HG02840 (cell line): ENCODE data around the gene CSRP1.
"Not testable (repeated sequence)": the region's sequence is repeated elsewhere in the genome, so short reads cannot be mapped to it uniquely, and the experiment has no call there.

Experiments
- ATAC-seq: cut with Tn5 transposase; IDR thresholded peaks from one replicate; pipeline ENCODE4 v1.9.1; 2021; ENCODE audit warnings: mild to moderate bottlenecking, moderate library complexity, moderate number of reproducible peaks; ENCODE audit not compliant: unreplicated experiment, low FRiP score

The CSRP1 gene

GRCh38 chr1:201499795-201500669, 6.9 kb downstream of the CSRP1 start:
- ATAC-seq, result no peak

DNA sequence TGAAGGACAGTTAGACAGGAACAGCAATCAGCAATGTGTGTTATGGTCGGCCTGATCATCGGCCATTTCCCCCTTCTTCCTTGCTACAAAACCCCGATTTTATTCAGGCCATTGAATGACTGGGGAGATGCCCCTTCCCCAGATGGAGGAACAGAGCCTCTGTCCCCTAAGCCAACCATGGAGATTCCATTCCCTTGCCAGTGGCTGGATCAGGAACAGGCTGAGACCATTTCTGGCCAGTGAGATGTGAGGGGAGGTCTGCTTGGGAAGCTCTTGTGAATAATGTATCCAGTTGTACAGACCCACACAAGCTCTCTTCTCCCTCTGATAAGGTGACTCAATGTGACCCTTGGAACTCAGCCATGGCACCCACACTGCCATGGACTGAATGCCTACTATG, 7.7 kb downstream of the CSRP1 start:
- ATAC-seq, result no peak

GRCh38 chr1:201498621-201499020, 8.3 kb downstream of the CSRP1 start:
- no peak for ATAC-seq

DNA sequence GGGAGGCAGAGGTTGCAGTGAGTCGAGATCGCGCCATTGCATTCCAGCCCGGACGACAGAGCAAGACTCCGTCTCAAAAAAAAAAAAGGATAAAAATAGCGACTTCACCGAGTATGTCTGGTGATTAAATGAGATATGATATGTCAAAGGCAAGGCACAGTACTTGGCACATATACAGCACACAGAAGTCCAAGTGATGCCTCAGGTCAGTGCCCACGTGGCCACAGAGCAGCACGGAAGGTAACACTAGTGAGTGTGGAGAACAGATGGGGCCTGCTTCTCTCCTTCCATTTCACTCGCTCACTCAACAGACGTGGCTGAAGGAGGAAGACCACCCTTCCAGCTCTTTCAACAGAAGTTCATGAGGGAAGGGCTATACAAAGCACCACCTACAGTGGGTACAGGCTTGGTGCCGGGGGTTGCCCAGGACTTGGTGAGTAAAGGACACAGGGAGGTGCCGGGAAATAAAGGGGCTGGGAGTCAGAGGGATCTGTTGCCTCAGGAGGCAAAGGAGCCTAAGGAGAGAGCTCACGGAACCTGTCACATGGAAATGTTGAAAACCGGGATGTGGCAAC, 8.9 kb downstream of the CSRP1 start:
- no peak for ATAC-seq

GRCh38 chr1:201496296-201496690, 10.6 kb downstream of the CSRP1 start:
- ATAC-seq, result no peak

- ATAC-seq, result no peak
Measured at GRCh38 chr1:201495551-201496295, 11.2 kb downstream of the CSRP1 start.

DNA sequence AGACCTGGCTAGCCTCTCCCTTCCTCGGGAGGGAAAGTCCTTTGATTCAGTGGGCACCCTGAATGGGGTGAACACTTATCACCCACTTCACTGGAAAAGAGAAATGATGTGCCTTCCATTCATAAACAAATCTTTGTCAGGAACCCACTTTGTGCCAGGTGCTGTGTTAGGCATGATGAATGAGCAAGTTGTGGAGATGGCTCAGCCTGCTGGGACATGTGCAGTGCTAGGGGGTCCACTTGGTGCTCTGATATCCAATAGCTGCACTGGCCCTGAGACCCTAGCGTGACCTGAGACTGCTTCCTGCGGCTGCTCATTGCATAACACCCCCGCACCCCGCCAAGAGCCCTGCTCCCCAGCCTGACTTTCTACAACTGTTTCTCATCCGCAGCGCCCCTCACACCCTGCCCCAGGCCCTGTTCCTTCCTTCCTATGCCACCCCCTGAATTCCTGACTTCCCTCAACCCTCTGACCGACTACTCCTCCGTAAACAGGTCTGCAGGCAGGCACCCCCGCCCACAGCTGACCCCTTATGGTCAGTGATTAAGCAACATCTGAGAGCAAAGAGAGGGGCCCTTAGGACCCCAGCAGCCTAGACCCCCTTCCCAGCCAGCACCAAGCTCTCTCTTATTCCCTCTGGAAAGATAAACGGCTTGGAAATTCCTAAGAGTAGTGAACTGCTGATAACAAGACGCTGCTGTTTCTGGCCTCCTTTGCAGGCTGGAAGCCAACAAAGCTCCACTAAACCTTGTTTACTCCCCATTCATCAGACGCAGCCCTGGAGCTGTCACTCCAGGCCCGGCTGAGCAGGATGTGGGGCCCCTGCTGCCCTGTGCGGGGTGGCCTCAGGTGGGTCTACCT, 12.9 kb downstream of the CSRP1 start:
- ATAC-seq, result no peak

DNA sequence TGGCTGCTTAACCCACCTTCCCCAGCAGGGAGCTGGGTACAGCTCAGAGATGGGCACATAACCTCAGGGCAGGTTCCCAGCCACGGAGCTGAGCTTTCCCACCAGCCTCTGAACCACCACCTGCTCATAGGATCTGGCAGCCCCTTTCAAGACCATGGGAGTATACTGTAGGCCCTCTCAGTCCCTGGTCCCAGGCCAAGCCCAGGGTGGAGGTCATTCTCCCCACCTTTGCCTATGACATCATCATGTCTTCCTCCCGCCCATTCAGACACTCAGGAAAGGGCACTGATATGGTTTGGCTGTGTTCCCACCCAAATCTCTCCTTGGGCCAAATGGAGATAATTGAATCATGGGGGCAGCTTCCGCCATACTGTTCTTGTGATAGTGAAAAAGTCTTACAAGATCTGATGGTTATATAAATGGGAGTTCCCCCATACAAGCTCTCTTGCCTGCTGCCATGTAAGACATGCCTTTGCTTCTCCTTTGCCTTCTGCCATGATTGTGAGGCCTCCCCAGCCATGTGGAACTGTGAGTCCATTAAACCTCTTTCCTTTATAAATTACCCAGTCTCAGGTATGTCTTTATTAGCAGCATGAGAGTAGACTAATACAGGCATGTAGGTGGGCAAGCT, 13.8 kb downstream of the CSRP1 start:
- not testable (repeated sequence) for ATAC-seq

DNA sequence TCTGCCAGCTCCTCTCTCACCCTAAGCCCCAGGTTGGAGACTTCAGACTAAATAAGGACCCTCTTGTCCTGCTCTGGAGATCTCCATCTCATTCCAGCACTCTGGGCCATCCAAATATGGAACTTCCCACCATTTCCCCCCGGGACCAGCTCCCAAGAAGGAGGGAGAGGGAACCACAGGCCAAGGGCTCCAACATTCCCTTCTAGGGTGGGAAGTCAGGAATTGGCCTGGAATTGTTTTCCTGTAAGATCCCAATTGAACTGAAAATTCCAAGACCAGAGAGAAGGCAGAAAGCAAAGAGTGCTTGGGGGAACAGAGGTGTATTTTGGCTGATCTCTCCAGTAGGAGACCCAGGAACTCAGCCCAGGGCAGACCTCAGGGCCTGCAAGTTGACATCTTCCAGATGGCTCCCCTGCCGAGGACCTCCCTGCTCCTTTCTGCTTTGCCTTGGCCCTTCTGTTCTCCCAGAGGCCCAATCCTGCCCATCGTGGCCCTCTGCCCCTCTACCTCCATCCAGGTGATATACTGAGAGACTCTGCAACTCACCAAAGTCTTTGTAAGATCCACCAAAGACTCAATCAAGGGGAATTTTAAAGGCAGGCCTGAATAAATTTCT, 14.9 kb downstream of the CSRP1 start:
- no peak for ATAC-seq

DNA sequence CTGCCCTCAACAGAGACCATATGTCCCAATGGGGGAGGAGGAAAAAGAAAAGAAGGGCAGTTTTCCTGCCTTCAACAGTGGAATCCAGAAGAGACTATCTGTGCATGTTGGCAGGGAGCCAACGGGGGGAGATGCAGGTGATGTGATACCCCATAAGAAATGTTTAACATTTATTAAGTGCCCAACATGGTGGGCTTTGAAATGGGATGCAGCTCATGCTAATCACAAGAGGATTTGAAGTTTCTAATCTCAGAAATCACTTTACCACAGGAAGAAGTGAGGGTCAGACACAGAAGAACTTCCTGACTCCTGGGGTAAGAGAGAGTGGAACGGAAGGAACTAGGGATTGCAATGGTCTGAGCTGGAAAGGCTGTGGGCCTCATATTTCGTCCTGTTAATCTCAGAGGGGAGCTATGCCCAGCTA, 16.2 kb downstream of the CSRP1 start:
- ATAC-seq, result no peak

DNA sequence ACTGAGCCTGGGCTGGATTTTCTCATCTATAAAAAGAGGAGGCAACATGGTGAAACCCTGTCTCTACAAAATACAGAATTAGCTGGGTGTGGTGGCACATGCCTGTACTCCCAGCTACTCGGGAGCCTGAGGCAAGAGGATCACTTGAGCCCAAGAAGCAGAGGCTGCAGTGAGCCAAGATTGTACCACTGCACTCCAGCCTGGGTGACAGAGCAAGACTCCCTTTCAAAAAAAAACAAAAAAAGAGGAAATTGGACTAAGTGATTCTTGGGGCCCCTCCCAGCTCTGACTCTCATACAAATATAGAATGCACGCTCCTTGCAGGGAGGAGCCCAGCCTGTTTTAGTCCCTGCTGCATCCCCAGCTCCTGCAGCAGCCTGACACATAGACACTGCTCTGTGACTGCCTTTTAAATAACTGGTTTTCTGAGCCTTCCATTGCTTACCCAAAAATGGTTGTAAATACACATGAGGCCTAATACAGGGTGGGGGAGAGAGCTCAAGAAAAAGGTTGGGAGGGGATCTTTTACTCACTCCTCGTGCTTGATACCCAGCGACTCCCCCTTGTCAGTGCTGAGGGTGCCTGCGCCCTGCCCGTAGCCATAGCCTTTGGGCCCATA, 17.2 kb downstream of the CSRP1 start:
- no peak for ATAC-seq

GRCh38 chr1:201488830-201489589, 17.9 kb downstream of the CSRP1 start:
- no peak for ATAC-seq

GRCh38 chr1:201487742-201488141, 19.2 kb downstream of the CSRP1 start:
- no peak for ATAC-seq

GRCh38 chr1:201486187-201486586, 20.7 kb downstream of the CSRP1 start:
- ATAC-seq, result no peak

- no peak for ATAC-seq
Measured at GRCh38 chr1:201485184-201485774, 21.6 kb downstream of the CSRP1 start.

- no peak for ATAC-seq
Measured at GRCh38 chr1:201483373-201483949, 23.5 kb downstream of the CSRP1 start.

- ATAC-seq, result peak; percentile 45
Measured at GRCh38 chr1:201482755-201483154, 24.2 kb downstream of the CSRP1 start.
